Stimulated activated CD8-positive, alpha-beta memory T cell treated with anti-CD3 and anti-CD28 coated beads, Interleukin-4, amount 100 ng/mL, for 48 hours (primary cell): ENCODE results near the gene GARIN6.
"Not testable (repeated sequence)": the region's sequence is repeated elsewhere in the genome, so short reads cannot be mapped to it uniquely, and the experiment has no call there.

Experiments
- DNase-seq: peaks from one replicate; pipeline ENCODE4 v3.0.0-alpha.2; 2020

GARIN6 gene

GRCh38 chr12:99647453-99647852, at the start of gene GARIN6:
GARIN6 (plus strand) TSS chr12:99647753; CDS start chr12:99648175, 422 bp downstream.
- no peak for DNase-seq

DNA sequence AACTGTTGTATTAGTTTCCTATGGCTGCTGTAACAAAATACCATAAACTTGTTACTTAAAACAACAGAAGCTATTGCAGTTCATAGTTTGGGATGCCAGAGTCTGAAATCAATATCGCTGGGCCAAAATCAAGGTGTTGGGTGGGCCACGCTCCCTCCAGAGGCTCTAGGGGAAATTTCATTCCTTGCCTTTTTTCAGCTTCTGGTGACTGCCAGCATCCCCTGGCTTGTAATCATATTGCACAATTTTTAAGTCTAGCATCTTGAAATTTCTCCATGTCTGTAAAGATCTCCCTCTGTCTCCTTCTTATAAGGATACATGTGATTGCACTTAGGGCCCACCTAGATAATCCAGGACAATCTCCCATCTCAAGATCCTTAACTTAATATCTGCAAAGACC, 48.8 kb upstream of the GARIN6 start:
- no peak for DNase-seq

DNA sequence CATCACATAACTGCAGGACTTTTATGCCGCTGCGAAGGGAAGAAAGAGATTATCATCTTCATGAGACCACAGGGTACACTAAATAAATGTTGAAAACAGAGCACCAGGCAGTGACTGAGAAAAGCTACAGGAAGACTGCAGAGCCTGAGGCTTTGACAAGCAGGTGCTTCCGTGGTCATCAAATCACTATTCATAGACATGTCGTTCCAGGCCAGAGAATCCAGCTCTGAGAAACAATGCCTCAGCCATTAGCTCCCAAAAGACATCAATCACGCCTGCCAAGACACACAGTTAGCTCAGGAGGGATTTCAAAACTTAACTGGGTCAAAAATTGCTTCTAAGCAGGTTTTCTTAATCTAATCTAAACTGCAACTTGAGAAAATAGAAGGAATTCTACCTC, 47.2 kb upstream of the GARIN6 start:
- no peak for DNase-seq

- no peak for DNase-seq
These were observed 37.9 kb upstream of the GARIN6 start for GRCh38 chr12:99609455-99610181.

- no peak for DNase-seq
These were observed 36.4 kb upstream of the GARIN6 start for GRCh38 chr12:99611117-99611516.

GRCh38 chr12:99611599-99611998, 36.0 kb upstream of the GARIN6 start:
- no peak for DNase-seq

DNA sequence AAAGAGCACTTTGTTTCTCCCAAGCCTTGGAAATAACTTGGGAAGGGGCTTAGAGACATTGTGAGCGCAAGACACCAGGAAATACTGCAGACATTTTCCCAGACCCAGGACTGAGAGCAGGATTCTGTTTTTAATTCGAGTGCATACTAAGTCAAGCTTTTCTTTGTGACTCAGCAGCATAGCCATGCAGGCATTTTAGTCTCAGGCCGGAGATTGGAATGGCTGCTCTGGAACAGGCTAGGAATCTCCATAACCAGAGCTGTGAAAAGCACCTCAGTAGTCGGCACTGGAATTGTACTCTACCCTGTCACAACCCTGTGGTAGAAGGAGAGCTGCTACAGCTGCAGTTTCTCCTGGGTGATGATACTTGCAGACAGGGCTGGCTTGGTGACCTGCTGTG, 28.9 kb upstream of the GARIN6 start:
- DNase-seq = no peak

GRCh38 chr12:99619389-99620158, 28.0 kb upstream of the GARIN6 start:
- no peak for DNase-seq

- DNase-seq = no peak
These were observed 27.4 kb upstream of the GARIN6 start for GRCh38 chr12:99620159-99620479.

- DNase-seq = not testable (repeated sequence)
These were observed 23.0 kb upstream of the GARIN6 start for GRCh38 chr12:99624591-99624990.

DNA sequence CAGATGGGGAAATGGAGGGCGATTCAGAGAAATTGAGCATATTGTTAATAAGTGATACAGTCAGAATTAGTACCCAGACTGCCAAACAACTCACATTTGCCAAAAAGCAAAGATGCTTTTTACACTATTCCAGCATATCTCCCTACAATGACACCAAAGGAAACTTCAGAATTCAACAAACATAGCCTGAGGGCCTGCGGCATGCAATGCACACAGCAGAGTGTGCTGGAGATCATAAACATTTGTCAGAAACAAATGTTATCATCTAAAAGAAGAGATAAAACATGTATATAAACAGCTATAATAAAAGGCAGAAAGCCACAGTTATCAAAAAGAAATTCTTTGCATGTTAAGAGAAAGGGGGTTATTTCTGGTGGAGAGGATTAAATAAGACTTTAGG, 20.1 kb upstream of the GARIN6 start:
- DNase-seq = no peak

- DNase-seq = no peak
These were observed 2.9 kb upstream of the GARIN6 start for GRCh38 chr12:99644629-99645028.

GRCh38 chr12:99648183-99648582, 630 bp downstream of the GARIN6 start:
- DNase-seq = no peak

DNA sequence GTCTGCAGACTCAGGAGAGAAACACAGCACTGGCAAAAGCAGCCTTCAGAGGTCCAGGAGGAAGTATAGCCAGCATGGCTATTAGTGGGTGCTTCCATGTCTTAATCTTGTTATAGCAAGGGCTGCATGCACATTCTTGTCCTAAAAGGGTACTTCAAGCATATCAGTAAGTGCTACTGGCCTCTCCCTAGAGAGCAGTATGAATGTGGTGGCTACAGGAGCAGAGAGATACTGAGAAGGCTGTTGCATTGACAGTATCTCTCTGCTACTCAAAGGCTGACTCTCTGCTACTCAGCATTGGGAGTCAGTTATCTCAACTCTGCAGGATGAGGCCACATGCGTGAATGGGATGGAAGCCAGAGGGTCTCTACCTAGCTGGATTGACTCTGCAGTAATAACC, 2.0 kb downstream of the GARIN6 start:
- no peak for DNase-seq

DNA sequence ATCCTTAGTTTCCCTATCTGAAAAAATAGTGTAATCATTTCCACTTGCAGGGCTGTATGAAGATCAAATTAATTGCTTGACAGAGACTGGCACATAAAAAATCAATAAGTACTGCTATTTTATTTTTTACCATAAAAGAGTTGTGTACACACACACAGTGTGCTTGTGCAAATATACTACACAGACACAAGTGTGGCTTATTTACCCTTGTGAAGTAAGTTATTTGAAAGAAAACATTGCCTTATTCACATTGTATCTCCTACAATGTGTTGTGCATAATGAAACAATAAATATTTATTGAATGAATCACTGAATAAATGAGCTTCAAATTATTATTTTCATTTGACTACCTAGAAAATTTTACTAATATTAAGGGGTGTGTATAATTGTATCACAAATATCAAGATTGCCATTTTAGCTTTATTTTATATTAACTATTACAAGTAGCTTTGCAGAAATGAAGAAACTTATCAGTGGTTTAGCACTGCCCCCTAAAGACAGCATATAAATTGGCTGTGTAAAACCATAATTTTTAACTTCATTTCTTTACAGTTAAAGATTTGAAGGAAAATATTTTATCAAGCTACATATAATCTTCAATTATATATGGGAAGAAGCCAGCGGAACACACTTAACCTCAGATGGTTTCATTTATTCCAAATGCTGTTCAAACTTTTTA, 11.3 kb downstream of the GARIN6 start:
- DNase-seq = no peak

GRCh38 chr12:99670635-99671034, 23.1 kb downstream of the GARIN6 start:
- no peak for DNase-seq

DNA sequence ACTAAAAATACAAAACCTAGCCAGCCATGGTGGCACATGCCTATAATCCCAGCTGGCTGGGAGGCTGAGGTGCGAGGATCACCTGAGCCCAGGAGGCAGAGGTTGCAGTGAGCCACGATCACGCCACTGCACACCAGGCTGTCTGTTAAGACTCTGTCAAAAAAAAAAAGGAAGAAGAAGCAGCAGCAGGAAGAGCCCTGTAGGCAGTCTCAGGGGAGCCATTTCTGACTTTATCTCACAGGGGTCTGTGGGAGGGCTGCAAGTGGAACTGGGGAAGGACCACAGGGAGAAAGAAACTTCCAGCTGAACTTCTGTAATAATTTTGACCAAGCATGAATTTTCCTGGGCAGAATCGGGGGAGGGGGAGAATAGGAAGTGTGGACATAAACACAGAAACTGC, 32.7 kb downstream of the GARIN6 start:
- no peak for DNase-seq

GRCh38 chr12:99686142-99686541, 38.6 kb downstream of the GARIN6 start:
- DNase-seq = no peak

DNA sequence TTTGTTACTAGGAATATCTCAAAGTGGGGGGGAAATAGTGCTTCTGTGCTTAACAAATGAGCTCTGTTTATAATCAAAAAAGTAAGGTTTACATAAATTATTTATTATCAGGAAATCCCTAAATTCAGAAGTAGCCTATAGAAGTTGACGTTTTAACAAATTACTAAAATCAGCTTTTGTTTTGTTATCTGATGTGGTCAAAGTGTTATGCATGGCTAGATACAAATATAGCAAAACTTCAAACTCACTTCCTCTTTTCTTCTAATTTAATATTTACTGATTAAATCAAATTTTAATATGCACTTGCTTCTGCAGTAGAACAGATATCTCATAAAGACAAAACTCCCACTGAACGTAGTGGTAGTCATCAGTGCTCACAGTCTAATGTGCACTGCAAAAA, 47.5 kb downstream of the GARIN6 start:
- DNase-seq = no peak
